ENCODE data around the gene GJA3. TPM values are rescaled to one million over a fixed set of nuclear protein-coding genes. Genes with fewer than 3 reads are reported as not detected.

The GJA3 gene
- total RNA-seq, 1 experiment from 2014 or later: 0.92 TPM

DNA sequence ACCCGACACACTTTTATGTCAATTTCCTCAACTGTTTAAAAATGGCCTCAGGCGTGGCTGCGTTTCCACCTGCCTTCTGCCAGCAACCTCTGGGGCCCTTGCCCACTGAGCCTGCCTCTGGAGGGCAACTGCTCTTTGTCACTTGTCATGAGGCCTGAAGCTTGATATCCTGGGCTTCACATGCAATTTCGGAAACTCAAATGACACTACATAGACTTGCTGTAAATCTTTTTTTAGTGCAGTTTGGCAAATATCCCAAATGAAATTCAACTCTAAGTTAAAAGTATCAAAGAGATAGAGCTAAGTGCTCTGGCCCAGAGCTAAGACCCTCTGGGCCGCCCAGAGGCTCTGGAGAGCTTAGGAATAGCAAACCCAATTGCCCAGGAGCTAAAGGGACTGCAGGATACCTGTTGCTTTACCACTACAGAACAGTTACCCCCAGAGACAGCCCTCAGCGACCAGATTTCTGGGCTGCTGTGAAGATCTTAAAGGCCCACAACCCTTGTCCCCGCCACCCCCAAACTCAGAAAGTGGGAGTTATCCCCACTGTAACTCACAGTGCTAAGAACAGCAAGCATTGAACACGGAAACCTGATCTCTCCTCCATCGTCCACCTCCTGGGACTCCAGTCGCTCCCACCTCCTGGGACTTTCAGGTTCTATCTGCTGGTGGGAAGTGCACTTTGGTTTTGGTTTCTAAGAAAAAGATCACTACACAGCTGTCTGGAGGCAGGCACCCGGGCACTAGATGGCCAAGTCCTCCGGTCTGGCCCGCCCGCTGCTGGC is 19.4 kb downstream of the GJA3 start:
- H4K5ac ChIP-seq (ENCODE audit: insufficient read length, low read depth, low read length): no peak overlapping the region
- H2BK20ac ChIP-seq (ENCODE audit: low read depth, low read length, poor library complexity, severe bottlenecking): no peak overlapping the region
- no peak overlapping the region for H3K4ac ChIP-seq (ENCODE audit: low read depth, low read length)
- no peak overlapping the region for H2BK5ac ChIP-seq (ENCODE audit: insufficient read length, low read length)
- no peak overlapping the region for H4K8ac ChIP-seq (replicated peaks; ENCODE audit: insufficient read length, low read depth, low read length)
- H3K27ac ChIP-seq (ENCODE audit: insufficient read length, low read depth, low read length): no peak overlapping the region
- H2BK12ac ChIP-seq (ENCODE audit: insufficient read length, low read depth, low read length): no peak overlapping the region
- no peak overlapping the region for H3K14ac ChIP-seq (ENCODE audit: insufficient read depth, low read length)
- no peak for DNase-seq
- no peaks in the 10 kb centered on the region for H3K79me2 ChIP-seq (ENCODE audit: insufficient read depth, low read length)
- H2AK5ac ChIP-seq (ENCODE audit: insufficient read length, low read length): no peak overlapping the region
- H3K23me2 ChIP-seq (ENCODE audit: insufficient read length, low read depth, low read length, poor library complexity, severe bottlenecking): no peaks in the 10 kb centered on the region
- no peak overlapping the region for H2AFZ ChIP-seq (ENCODE audit: low read length)
- no peak overlapping the region for H3K18ac ChIP-seq (ENCODE audit: insufficient read length, low read depth, low read length)
- H3K36me3 Mint-ChIP-seq (ENCODE audit: insufficient read depth in 1 of 3, low read depth in 3 of 3): no peaks in the 10 kb centered on the region
- H2BK15ac ChIP-seq (ENCODE audit: low read depth, low read length): no peak overlapping the region
- no peak overlapping the region for H3K56ac ChIP-seq (ENCODE audit: insufficient read length, low read depth, low read length)
- no peaks in the 10 kb centered on the region for H3K79me1 ChIP-seq (ENCODE audit: insufficient read depth, low read depth, low read length, poor library complexity, severe bottlenecking)
- no peak overlapping the region for H3T11ph ChIP-seq (ENCODE audit: low read length)
- H3K4me2 ChIP-seq (ENCODE audit: insufficient read depth, insufficient read length, low read length): no peak overlapping the region
- H3K9me3 ChIP-seq (ENCODE audit: control insufficient read depth, low read depth, low read length): no peaks in the 10 kb centered on the region
- no peak overlapping the region for H4K91ac ChIP-seq (ENCODE audit: insufficient read length, low read depth, low read length)
- no peak overlapping the region; a peak in 1 of 5 replicates for H3K4me3 Mint-ChIP-seq
- TF ChIP-seq, protein P1, sequence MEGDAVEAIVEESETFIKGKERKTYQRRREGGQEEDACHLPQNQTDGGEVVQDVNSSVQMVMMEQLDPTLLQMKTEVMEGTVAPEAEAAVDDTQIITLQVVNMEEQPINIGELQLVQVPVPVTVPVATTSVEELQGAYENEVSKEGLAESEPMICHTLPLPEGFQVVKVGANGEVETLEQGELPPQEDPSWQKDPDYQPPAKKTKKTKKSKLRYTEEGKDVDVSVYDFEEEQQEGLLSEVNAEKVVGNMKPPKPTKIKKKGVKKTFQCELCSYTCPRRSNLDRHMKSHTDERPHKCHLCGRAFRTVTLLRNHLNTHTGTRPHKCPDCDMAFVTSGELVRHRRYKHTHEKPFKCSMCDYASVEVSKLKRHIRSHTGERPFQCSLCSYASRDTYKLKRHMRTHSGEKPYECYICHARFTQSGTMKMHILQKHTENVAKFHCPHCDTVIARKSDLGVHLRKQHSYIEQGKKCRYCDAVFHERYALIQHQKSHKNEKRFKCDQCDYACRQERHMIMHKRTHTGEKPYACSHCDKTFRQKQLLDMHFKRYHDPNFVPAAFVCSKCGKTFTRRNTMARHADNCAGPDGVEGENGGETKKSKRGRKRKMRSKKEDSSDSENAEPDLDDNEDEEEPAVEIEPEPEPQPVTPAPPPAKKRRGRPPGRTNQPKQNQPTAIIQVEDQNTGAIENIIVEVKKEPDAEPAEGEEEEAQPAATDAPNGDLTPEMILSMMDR (conservative IDR thresholded peaks at IDR 0.05): no peak
- no peaks in the 10 kb centered on the region for H4K20me1 ChIP-seq (ENCODE audit: control insufficient read depth, insufficient read depth, insufficient read length)
- H3K9me3 Mint-ChIP-seq: no peaks in the 10 kb centered on the region
- no peaks in the 10 kb centered on the region for H3K27me3 ChIP-seq (ENCODE audit: insufficient read depth, low read length)
- H3K9ac ChIP-seq (ENCODE audit: extremely low read depth, insufficient read length, low read length): no peak overlapping the region
- WGBS (ENCODE audit: extremely low coverage, insufficient read length, low lambda C conversion rate): no CpG with 5 or more reads among the region's 14 CpGs
- H3K4me1 ChIP-seq (ENCODE audit: insufficient read depth, low read length): no peaks in the 10 kb centered on the region
- peaks cover 0 to 5% of the 10 kb centered on the region in 2 experiments; a peak in 2 of 4 replicates for H3K4me1 Mint-ChIP-seq
- peaks cover 28% of the 10 kb centered on the region for H3K27me3 Mint-ChIP-seq (ENCODE audit: low read depth)
- no peak overlapping the region for H3K23ac ChIP-seq (ENCODE audit: insufficient read length, low read depth, low read length)
- H3K27ac Mint-ChIP-seq: no peak overlapping the region; a peak in 1 of 7 replicates
- no peak overlapping the region for H2BK120ac ChIP-seq (ENCODE audit: low read depth, low read length, poor library complexity, severe bottlenecking)
